Vagina (tissue), 2 donors: Measurements from ENCODE around the gene TMEM167B.

Experiments
- POLR2A ChIP-seq, 2 donors: fragments of 450-650 bp; IDR thresholded peaks; one replicate each; pipeline ENCODE4 v1.6.1; 2017; ENCODE audit warnings: antibody characterized with exemption in 2 of 2, mild to moderate bottlenecking in 2 of 2, moderate library complexity in 2 of 2
- TF ChIP-seq, protein P1 (sequence below), 3 experiments: fragments of 450-650 bp in 2 of 3; fragments of 200-600 bp in 1 of 3; sonication (generic) in 1 of 3; IDR thresholded peaks; one replicate each; pipeline ENCODE4 v1.5.1; 2017 to 2019; ENCODE audit warnings: antibody characterized with exemption in 3 of 3, mild to moderate bottlenecking in 2 of 3, moderate library complexity in 2 of 3

DNA sequence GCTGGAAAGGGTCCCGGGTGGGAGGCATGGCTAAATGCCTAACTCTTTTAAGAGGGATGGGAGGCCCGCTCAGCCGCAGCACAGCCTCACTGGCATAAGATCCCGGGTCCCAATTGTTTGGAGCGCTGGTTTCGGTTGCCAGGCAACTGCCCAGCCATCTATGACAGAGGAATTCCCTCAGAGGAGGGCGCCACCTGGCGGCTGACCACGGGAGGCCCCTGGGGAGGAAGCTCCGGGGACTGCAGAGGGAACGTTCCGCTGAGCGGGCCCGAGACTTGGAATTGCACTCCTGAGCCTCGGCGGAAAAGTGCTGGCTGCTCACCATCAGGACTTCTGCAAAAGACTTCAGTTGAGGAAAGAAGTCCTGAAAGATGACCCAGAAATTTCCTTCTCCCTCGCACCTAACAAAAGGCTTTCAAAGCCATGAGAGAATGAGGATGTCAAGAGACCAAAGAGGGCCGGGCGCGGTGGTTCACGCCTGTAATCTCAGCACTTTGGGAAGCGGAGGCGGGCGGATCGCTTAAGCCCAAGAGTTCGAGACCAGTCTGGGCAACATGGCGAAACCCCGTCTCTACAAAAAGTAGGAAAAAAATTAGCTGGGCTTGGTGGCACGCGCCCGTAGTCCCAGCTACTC is 22.2 kb downstream of the TMEM167B start:
- no peak for TF ChIP-seq POLR2A (IDR thresholded peaks at IDR 0.05)
- TF ChIP-seq, protein P1, sequence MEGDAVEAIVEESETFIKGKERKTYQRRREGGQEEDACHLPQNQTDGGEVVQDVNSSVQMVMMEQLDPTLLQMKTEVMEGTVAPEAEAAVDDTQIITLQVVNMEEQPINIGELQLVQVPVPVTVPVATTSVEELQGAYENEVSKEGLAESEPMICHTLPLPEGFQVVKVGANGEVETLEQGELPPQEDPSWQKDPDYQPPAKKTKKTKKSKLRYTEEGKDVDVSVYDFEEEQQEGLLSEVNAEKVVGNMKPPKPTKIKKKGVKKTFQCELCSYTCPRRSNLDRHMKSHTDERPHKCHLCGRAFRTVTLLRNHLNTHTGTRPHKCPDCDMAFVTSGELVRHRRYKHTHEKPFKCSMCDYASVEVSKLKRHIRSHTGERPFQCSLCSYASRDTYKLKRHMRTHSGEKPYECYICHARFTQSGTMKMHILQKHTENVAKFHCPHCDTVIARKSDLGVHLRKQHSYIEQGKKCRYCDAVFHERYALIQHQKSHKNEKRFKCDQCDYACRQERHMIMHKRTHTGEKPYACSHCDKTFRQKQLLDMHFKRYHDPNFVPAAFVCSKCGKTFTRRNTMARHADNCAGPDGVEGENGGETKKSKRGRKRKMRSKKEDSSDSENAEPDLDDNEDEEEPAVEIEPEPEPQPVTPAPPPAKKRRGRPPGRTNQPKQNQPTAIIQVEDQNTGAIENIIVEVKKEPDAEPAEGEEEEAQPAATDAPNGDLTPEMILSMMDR (IDR thresholded peaks at IDR 0.05) = peak; percentile 80 to 93 (median 92)
